ENCODE measurements around the gene HOXA3. TPM values are rescaled to one million over a fixed set of nuclear protein-coding genes. Genes with fewer than 3 reads are reported as not detected.

HOXA3 gene
- total RNA-seq, 1 donor = 3.5 TPM

- no peak for DNase-seq (ENCODE audit: low read depth)
- H3K4me3 ChIP-seq (ENCODE audit: low read depth, low read length) = no peak overlapping the region
- TF ChIP-seq CTCF (IDR thresholded peaks at IDR 0.05; ENCODE audit: insufficient read depth, low read length) = no peak
Measured at GRCh38 chr7:27180431-27181420, 28.3 kb upstream of the HOXA3 start.

- peak; percentile 52 for DNase-seq (ENCODE audit: low read depth)
- peak; percentile 83 for TF ChIP-seq CTCF (IDR thresholded peaks at IDR 0.05; ENCODE audit: insufficient read depth, low read length)
- H3K4me3 ChIP-seq (ENCODE audit: low read depth, low read length) = peak overlapping the region; percentile 17
Measured at GRCh38 chr7:27179503-27180430, 27.4 kb upstream of the HOXA3 start.

GRCh38 chr7:27179030-27179429 lies 26.6 kb upstream of the HOXA3 start:
- no peak overlapping the region for H3K4me3 ChIP-seq (ENCODE audit: low read depth, low read length)
- no peak for TF ChIP-seq CTCF (IDR thresholded peaks at IDR 0.05; ENCODE audit: insufficient read depth, low read length)
- DNase-seq (ENCODE audit: low read depth) = no peak

- no peak for TF ChIP-seq CTCF (IDR thresholded peaks at IDR 0.05; ENCODE audit: insufficient read depth, low read length)
- no peak for DNase-seq (ENCODE audit: low read depth)
- no peak overlapping the region for H3K4me3 ChIP-seq (ENCODE audit: low read depth, low read length)
Measured at GRCh38 chr7:27178366-27178765, 26.0 kb upstream of the HOXA3 start.

GRCh38 chr7:27177795-27178320 lies 25.5 kb upstream of the HOXA3 start:
- TF ChIP-seq CTCF (IDR thresholded peaks at IDR 0.05; ENCODE audit: insufficient read depth, low read length) = no peak
- DNase-seq (ENCODE audit: low read depth) = no peak
- H3K4me3 ChIP-seq (ENCODE audit: low read depth, low read length) = no peak overlapping the region

GRCh38 chr7:27176962-27177794 lies 24.8 kb upstream of the HOXA3 start:
- no peak for TF ChIP-seq CTCF (IDR thresholded peaks at IDR 0.05; ENCODE audit: insufficient read depth, low read length)
- DNase-seq (ENCODE audit: low read depth) = no peak
- no peak overlapping the region for H3K4me3 ChIP-seq (ENCODE audit: low read depth, low read length)

Measured in fibroblast of the aortic adventitia (primary cell).